Esophagus squamous epithelium (tissue), 5 donors: ENCODE data around the gene TUBA4A. TPM values are rescaled to one million over a fixed set of nuclear protein-coding genes. Genes with fewer than 3 reads are reported as not detected.

ENCODE experiments used
- DNase-seq: peaks from one replicate; lab custom pipeline; 2025; lab: John Stamatoyannopoulos, UW
- H3K27ac ChIP-seq, 4 donors: fragments of 200-600 bp; sonication (generic); one replicate each; pipeline ENCODE4 v1.5.1; 2016 to 2019; ENCODE audit warnings: mild to moderate bottlenecking in 1 of 4
- H3K27me3 ChIP-seq, 4 donors: fragments of 200-600 bp; sonication (generic); 1 replicate in 3 of 4; 2 replicates in 1 of 4; pipeline versions ENCODE4 v1.5.1 to v1.6.0; 2017 to 2021; ENCODE audit warnings: antibody characterized with exemption in 1 of 4
- H3K36me3 ChIP-seq, 3 donors: fragments of 200-600 bp; sonication (generic); one replicate each; pipeline ENCODE4 v1.5.1; 2016 to 2019
- H3K4me1 ChIP-seq, 3 donors: fragments of 200-600 bp; sonication (generic); one replicate each; pipeline ENCODE4 v1.5.1; 2017 to 2019
- H3K4me3 ChIP-seq, 4 donors: fragments of 200-600 bp; sonication (generic); 1 replicate in 3 of 4; 2 replicates in 1 of 4; pipeline ENCODE4 v1.5.1; 2016 to 2019; ENCODE audit warnings: mild to moderate bottlenecking in 2 of 4, moderate library complexity in 1 of 4
- H3K9me3 ChIP-seq, 3 donors: fragments of 200-600 bp; sonication (generic); one replicate each; pipeline ENCODE4 v1.5.1; 2016 to 2019
- CTCF ChIP-seq, 6 experiments: fragments of 450-650 bp in 4 of 6; fragments of 200-600 bp in 2 of 6; sonication (generic) in 2 of 6; IDR thresholded peaks; one replicate each; pipeline ENCODE4 v1.5.1; 2016 to 2019; ENCODE audit warnings: antibody characterized with exemption in 6 of 6, mild to moderate bottlenecking in 4 of 6, moderate library complexity in 4 of 6
- POLR2A ChIP-seq, 4 donors: fragments of 450-650 bp; IDR thresholded peaks; one replicate each; pipeline ENCODE4 v1.6.1; 2017; ENCODE audit warnings: antibody characterized with exemption in 4 of 4, mild to moderate bottlenecking in 4 of 4, moderate library complexity in 3 of 4
- WGBS, 2 donors: methylation state at CpG; one replicate each; pipeline ENCODE4 v1.1.5; 2018; 5-methylcytosine and 5-hydroxymethylcytosine counted together
- intact Hi-C: fragments of 100-400 bp; cut with DNase I; formaldehyde crosslinking; loops from one replicate; pipeline ENCODE4 v1.15.0; 2022
- total RNA-seq, 4 donors: library from RNA; depleted of rRNA; stranded (reverse); fragments of >200 nt; gene quantifications; one replicate each; pipeline ENCODE4 v1.1.0, GENCODE V29; 2016
- donor health status: DM: yes; HTN: yes; CAD: no.

Gene TUBA4A
- total RNA-seq, 4 donors from 2014 or later: 104 to 258 (median 169) TPM

GRCh38 chr2:219297766-219298456, 44.2 kb upstream of the TUBA4A start:
- TF ChIP-seq POLR2A (IDR thresholded peaks at IDR 0.05) (no peak), CTCF (IDR thresholded peaks at IDR 0.05) (no peak)
- H3K4me3 ChIP-seq: no peak overlapping the region
- peaks cover 9 to 25% (median 11%) of the 10 kb centered on the region in 3 donors for H3K4me1 ChIP-seq
- H3K27ac ChIP-seq: no peak overlapping the region
- WGBS, 2 donors: 68 to 75% methylated on average over 7 of the region's 14 CpGs
- DNase-seq: no peak
- H3K27me3 ChIP-seq: peaks cover 0 to 41% (median 0%) of the 10 kb centered on the region in 4 donors
- H3K9me3 ChIP-seq: no peaks in the 10 kb centered on the region
- intact Hi-C loops: loop anchor here (5.0 kb wide), 1 partner anchor 136 kb away; the partner anchor contains the start of gene NHEJ1
- no peaks in the 10 kb centered on the region for H3K36me3 ChIP-seq

- intact Hi-C loops: loop anchor here (5.0 kb wide), 1 partner anchor 135 kb away; the partner anchor contains the start of gene NHEJ1
These were observed 43.1 kb upstream of the TUBA4A start for GRCh38 chr2:219296631-219297391.

GRCh38 chr2:219296142-219296541, 42.4 kb upstream of the TUBA4A start:
- no peak overlapping the region for H3K4me3 ChIP-seq
- intact Hi-C loops: loop anchor here (5.0 kb wide), 1 partner anchor 134 kb away; the partner anchor contains the start of gene NHEJ1
- no peaks in the 10 kb centered on the region for H3K36me3 ChIP-seq
- H3K9me3 ChIP-seq: no peaks in the 10 kb centered on the region
- DNase-seq: no peak
- peaks cover 0 to 23% (median 0%) of the 10 kb centered on the region in 4 donors for H3K27me3 ChIP-seq
- WGBS, 2 donors: 83 to 86% methylated on average over 8 to 12 of the region's 14 CpGs
- no peak for TF ChIP-seq CTCF (IDR thresholded peaks at IDR 0.05)
- TF ChIP-seq POLR2A (IDR thresholded peaks at IDR 0.05): no peak
- no peak overlapping the region for H3K27ac ChIP-seq
- H3K4me1 ChIP-seq: peaks cover 9 to 25% (median 11%) of the 10 kb centered on the region in 3 donors

More at GRCh38 chr2:219296631-219297391, 43.1 kb upstream of the TUBA4A start:
- H3K36me3 ChIP-seq: no peaks in the 10 kb centered on the region
- peaks cover 0 to 30% (median 0%) of the 10 kb centered on the region in 4 donors for H3K27me3 ChIP-seq
- no peak overlapping the region for H3K4me3 ChIP-seq
- no peak overlapping the region for H3K27ac ChIP-seq
- TF ChIP-seq CTCF (IDR thresholded peaks at IDR 0.05) (no peak), POLR2A (IDR thresholded peaks at IDR 0.05) (no peak)
- WGBS, 2 donors: 76 to 81% methylated on average over 10 to 13 of the region's 25 CpGs
- no peaks in the 10 kb centered on the region for H3K9me3 ChIP-seq
- DNase-seq: no peak
- H3K4me1 ChIP-seq: peaks cover 9 to 25% (median 11%) of the 10 kb centered on the region in 3 donors

GRCh38 chr2:219294356-219295351, 40.9 kb upstream of the TUBA4A start:
- WGBS, 2 donors: 15 to 21% methylated on average over 24 to 35 of the region's 67 CpGs
- Histone ChIP-seq H3K36me3 (no peaks in the 10 kb centered on the region), H3K4me3 (peak overlapping the region; percentile 37 to 78 (median 56)), H3K4me1 (peaks cover 15 to 32% (median 16%) of the 10 kb centered on the region in 3 donors), H3K27ac (peak overlapping the region; percentile 78 to 90 (median 86)), H3K27me3 (peaks cover 0 to 9% (median 0%) of the 10 kb centered on the region in 4 donors), H3K9me3 (no peaks in the 10 kb centered on the region)
- intact Hi-C loops: loop anchor here (5.0 kb wide), 1 partner anchor 132 kb away; the partner anchor contains the start of gene NHEJ1
- DNase-seq: peak; percentile 52
- peak; percentile 96 to 100 (median 99) for TF ChIP-seq CTCF (IDR thresholded peaks at IDR 0.05)
- TF ChIP-seq POLR2A (IDR thresholded peaks at IDR 0.05): peak in 1 of 4 donors; percentile 34
